Liver (tissue), 9 donors: ENCODE results near the gene DAZL. TPM values are rescaled to one million over a fixed set of nuclear protein-coding genes. Genes with fewer than 3 reads are reported as not detected.

Source experiments
- DNase-seq: peaks from one replicate; pipeline ENCODE4 v3.0.0-alpha.2; 2017; ENCODE audit warnings: low spot score
- H3K27ac ChIP-seq, 2 donors: one replicate each; pipeline ENCODE4 v1.7.0; 2013; ENCODE audit warnings: inconsistent platforms in 2 of 2, low read length in 2 of 2, control low read depth in 1 of 2, low read depth in 1 of 2, mild to moderate bottlenecking in 1 of 2
- H3K27me3 ChIP-seq, 4 donors: one replicate each; pipeline versions ENCODE4 v1.6.1 to v1.7.0; 2013; ENCODE audit warnings: low read length in 3 of 4, inconsistent platforms in 1 of 4, mild to moderate bottlenecking in 1 of 4, moderate library complexity in 1 of 4; ENCODE audit not compliant: control insufficient read depth in 4 of 4, insufficient read depth in 4 of 4
- H3K36me3 ChIP-seq, 4 donors: one replicate each; pipeline versions ENCODE4 v1.6.1 to v1.7.0; 2013; ENCODE audit warnings: low read length in 3 of 4, mild to moderate bottlenecking in 3 of 4, low read depth in 1 of 4, moderate library complexity in 1 of 4; ENCODE audit not compliant: control insufficient read depth in 4 of 4, insufficient read depth in 3 of 4
- H3K4me1 ChIP-seq, 4 donors: one replicate each; pipeline versions ENCODE4 v1.6.1 to v1.7.0; 2013; ENCODE audit warnings: low read length in 3 of 4, mild to moderate bottlenecking in 3 of 4, moderate library complexity in 1 of 4; ENCODE audit not compliant: control insufficient read depth in 4 of 4, insufficient read depth in 4 of 4
- H3K4me3 ChIP-seq, 3 donors: one replicate each; pipeline versions ENCODE4 v1.6.1 to v1.7.0; 2013; ENCODE audit warnings: low read length in 3 of 3, control low read depth in 1 of 3, low read depth in 1 of 3, mild to moderate bottlenecking in 1 of 3
- H3K9ac ChIP-seq, 2 donors: one replicate each; pipeline ENCODE4 v1.7.0; 2013; ENCODE audit warnings: low read length in 2 of 2, mild to moderate bottlenecking in 2 of 2, moderate library complexity in 2 of 2, control low read depth in 1 of 2, low read depth in 1 of 2
- H3K9me3 ChIP-seq, 4 donors: one replicate each; pipeline versions ENCODE4 v1.6.1 to v1.7.0; 2013; ENCODE audit warnings: low read length in 3 of 4; ENCODE audit not compliant: control insufficient read depth in 4 of 4
- FOXA1 ChIP-seq: IDR thresholded peaks from 2 replicates; pipeline ENCODE4 v1.6.1; 2016; ENCODE audit warnings: antibody characterized with exemption
- HNF4A ChIP-seq, 2 donors: conservative IDR thresholded peaks; 2 replicates each; pipeline ENCODE4 v1.6.1; 2016; ENCODE audit warnings: antibody characterized with exemption in 2 of 2, mild to moderate bottlenecking in 2 of 2
- RAD21 ChIP-seq, 2 donors: IDR thresholded peaks; 2 replicates each; pipeline ENCODE4 v1.6.1; 2016; ENCODE audit warnings: antibody characterized with exemption in 2 of 2, mild to moderate bottlenecking in 2 of 2
- RXRA ChIP-seq, 2 donors: IDR thresholded peaks; 2 replicates each; pipeline ENCODE4 v1.6.1; 2017 to 2018; ENCODE audit warnings: antibody characterized with exemption in 2 of 2, mild to moderate bottlenecking in 1 of 2
- YY1 ChIP-seq: IDR thresholded peaks from 2 replicates; pipeline ENCODE4 v1.6.1; 2016; ENCODE audit warnings: antibody characterized with exemption, mild to moderate bottlenecking
- ZBTB33 ChIP-seq: IDR thresholded peaks from 2 replicates; pipeline ENCODE4 v1.6.1; 2016; ENCODE audit warnings: antibody characterized with exemption
- WGBS: extraction: QIAGEN DNeasy Blood & Tissue Kit; methylation state at CpG from one replicate; pipeline ENCODE4 v1.1.7; 2013; 5-methylcytosine and 5-hydroxymethylcytosine counted together
- polyA plus RNA-seq, 2 donors: library from polyadenylated mRNA; stranded (reverse) in 1 of 2; unstranded in 1 of 2; fragments of 200-250 nt in 1 of 2; fragments of >200 nt in 1 of 2; fragmentation: Nextera tagmentation in 1 of 2; extraction: Ambion mirVana in 1 of 2; gene quantifications; one replicate each; pipeline versions ENCODE4 v1.2.1 to v1.2.3, GENCODE V29; 2013 to 2015
- total RNA-seq, 2 donors: library from RNA; depleted of rRNA; stranded (reverse); fragments of >200 nt; gene quantifications; one replicate each; pipeline ENCODE4 v1.2.3, GENCODE V29; 2014
- TF ChIP-seq, protein P1 (sequence below): fragments of 150-350 bp; IDR thresholded peaks from 2 replicates; pipeline ENCODE4 v1.5.1; 2017; ENCODE audit warnings: improper control_type of control experiment, low read depth, low read length; ENCODE audit not compliant: missing input control
- TF ChIP-seq, protein P2 (sequence below): IDR thresholded peaks from 2 replicates; pipeline ENCODE4 v1.6.1; 2016; ENCODE audit warnings: antibody characterized with exemption
- donor health status: healthy.
- donor health status: healthy.
- donor health status: healthy.
- donor health status: healthy.
- donor health status: healthy.

Gene DAZL
- total and polyA plus RNA-seq, 4 donors, result not detected

- H3K27ac ChIP-seq, result no peak overlapping the region
- WGBS, result 8% methylated on average over 7 of the region's 7 CpGs
- no peak overlapping the region for H3K4me3 ChIP-seq
- TF ChIP-seq, protein P1, sequence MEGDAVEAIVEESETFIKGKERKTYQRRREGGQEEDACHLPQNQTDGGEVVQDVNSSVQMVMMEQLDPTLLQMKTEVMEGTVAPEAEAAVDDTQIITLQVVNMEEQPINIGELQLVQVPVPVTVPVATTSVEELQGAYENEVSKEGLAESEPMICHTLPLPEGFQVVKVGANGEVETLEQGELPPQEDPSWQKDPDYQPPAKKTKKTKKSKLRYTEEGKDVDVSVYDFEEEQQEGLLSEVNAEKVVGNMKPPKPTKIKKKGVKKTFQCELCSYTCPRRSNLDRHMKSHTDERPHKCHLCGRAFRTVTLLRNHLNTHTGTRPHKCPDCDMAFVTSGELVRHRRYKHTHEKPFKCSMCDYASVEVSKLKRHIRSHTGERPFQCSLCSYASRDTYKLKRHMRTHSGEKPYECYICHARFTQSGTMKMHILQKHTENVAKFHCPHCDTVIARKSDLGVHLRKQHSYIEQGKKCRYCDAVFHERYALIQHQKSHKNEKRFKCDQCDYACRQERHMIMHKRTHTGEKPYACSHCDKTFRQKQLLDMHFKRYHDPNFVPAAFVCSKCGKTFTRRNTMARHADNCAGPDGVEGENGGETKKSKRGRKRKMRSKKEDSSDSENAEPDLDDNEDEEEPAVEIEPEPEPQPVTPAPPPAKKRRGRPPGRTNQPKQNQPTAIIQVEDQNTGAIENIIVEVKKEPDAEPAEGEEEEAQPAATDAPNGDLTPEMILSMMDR, result peak; percentile 91
- TF ChIP-seq RAD21 (IDR thresholded peaks at IDR 0.05), result peak; percentile 95 to 96
- TF ChIP-seq ZBTB33, result no peak
- H3K4me1 ChIP-seq, result peaks cover 0 to 3% (median 0%) of the 10 kb centered on the region in 4 donors
- H3K9ac ChIP-seq, result no peak overlapping the region
- no peaks in the 10 kb centered on the region for H3K27me3 ChIP-seq
- DNase-seq, result peak; percentile 77
- no peaks in the 10 kb centered on the region for H3K36me3 ChIP-seq
- H3K9me3 ChIP-seq, result no peaks in the 10 kb centered on the region
Observed at GRCh38 chr3:16600780-16601536, 4.3 kb downstream of the DAZL start.

- TF ChIP-seq YY1 (no peak), HNF4A (conservative IDR thresholded peaks at IDR 0.05) (no peak), FOXA1 (no peak)
- TF ChIP-seq, protein P2, sequence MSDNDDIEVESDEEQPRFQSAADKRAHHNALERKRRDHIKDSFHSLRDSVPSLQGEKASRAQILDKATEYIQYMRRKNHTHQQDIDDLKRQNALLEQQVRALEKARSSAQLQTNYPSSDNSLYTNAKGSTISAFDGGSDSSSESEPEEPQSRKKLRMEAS, result no peak
- DNase-seq, result no peak
- peaks cover 0 to 3% (median 0%) of the 10 kb centered on the region in 4 donors for H3K4me1 ChIP-seq
- WGBS, result 72% methylated on average over 3 of the region's 3 CpGs
- H3K27ac ChIP-seq, result no peak overlapping the region
- no peaks in the 10 kb centered on the region for H3K27me3 ChIP-seq
- H3K9ac ChIP-seq, result no peak overlapping the region
- no peaks in the 10 kb centered on the region for H3K36me3 ChIP-seq
- no peak overlapping the region for H3K4me3 ChIP-seq
- no peaks in the 10 kb centered on the region for H3K9me3 ChIP-seq
Observed at GRCh38 chr3:16599694-16600093, 5.5 kb downstream of the DAZL start.

DNA sequence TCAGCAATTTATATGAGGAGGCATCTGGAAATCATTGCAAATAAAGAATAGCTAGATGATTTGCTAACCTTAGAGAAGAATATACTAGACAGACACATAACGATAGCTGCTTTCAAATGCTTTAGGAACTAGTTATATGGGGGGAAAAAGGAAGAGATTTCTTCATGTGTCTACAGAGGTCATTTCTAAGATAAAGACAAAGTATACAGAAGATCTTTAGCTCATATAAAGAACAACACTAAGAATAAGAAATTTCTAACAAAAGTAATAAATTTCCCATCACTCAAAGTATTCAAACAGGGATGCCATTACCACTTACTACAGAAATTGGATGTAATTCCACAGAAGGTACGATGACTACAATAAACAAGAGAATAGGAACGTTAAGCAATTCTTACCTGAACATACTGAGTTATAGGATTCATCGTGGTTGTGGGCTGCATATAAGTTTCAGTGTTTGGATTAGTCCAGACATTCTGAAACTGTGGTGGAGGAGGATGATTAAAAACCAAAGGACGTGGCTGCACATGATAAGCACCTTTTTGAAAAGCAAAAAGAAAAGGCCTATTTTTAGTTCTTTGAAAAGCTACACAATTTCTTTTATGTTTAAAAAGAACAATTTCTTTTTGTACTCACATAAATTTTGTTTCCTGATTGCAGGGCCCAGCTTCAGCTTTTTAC, 8.7 kb downstream of the DAZL start:
- no peak overlapping the region for H3K9ac ChIP-seq
- TF ChIP-seq HNF4A (conservative IDR thresholded peaks at IDR 0.05) (no peak), RXRA (IDR thresholded peaks at IDR 0.05) (no peak)
- H3K4me3 ChIP-seq, result no peak overlapping the region
- no peaks in the 10 kb centered on the region for H3K36me3 ChIP-seq
- peaks cover 0 to 3% (median 0%) of the 10 kb centered on the region in 4 donors for H3K4me1 ChIP-seq
- DNase-seq, result no peak
- no peak overlapping the region for H3K27ac ChIP-seq
- H3K27me3 ChIP-seq, result no peaks in the 10 kb centered on the region
- H3K9me3 ChIP-seq, result no peaks in the 10 kb centered on the region
- WGBS, result 84% methylated on average over 5 of the region's 5 CpGs
